ENCODE data around the gene NOC4L.

NOC4L gene

GRCh38 chr12:132144810-132145168 lies 532 bp downstream of the NOC4L start:
- Mint-ChIP-seq H3K27me3 (ENCODE audit: low read depth, poor library complexity) (peaks cover 14% of the 10 kb centered on the region), H3K4me3 (peak overlapping the region; percentile 85), H3K36me3 (ENCODE audit: low read depth) (peaks cover 14% of the 10 kb centered on the region), H3K27ac (no peak overlapping the region), H3K9me3 (no peaks in the 10 kb centered on the region), H3K4me1 (peaks cover 32% of the 10 kb centered on the region)
- no peak for TF ChIP-seq CTCF (IDR thresholded peaks at IDR 0.05)
- no peak for DNase-seq

GRCh38 chr12:132145334-132145733 lies 1.1 kb downstream of the NOC4L start:
- H3K27ac Mint-ChIP-seq: no peak overlapping the region
- no peak for DNase-seq

GRCh38 chr12:132146098-132146497 lies 1.8 kb downstream of the NOC4L start:
- Mint-ChIP-seq H3K36me3 (ENCODE audit: low read depth) (peaks cover 12% of the 10 kb centered on the region), H3K4me1 (peaks cover 32% of the 10 kb centered on the region), H3K4me3 (peak overlapping the region; percentile 85), H3K27me3 (ENCODE audit: low read depth, poor library complexity) (peaks cover 14% of the 10 kb centered on the region), H3K27ac (no peak overlapping the region), H3K9me3 (no peaks in the 10 kb centered on the region)
- no peak for DNase-seq
- TF ChIP-seq CTCF (IDR thresholded peaks at IDR 0.05): no peak

More at GRCh38 chr12:132145334-132145733, 1.1 kb downstream of the NOC4L start:
- no peak for TF ChIP-seq CTCF (IDR thresholded peaks at IDR 0.05)
- Mint-ChIP-seq H3K9me3 (no peaks in the 10 kb centered on the region), H3K36me3 (ENCODE audit: low read depth) (peaks cover 12% of the 10 kb centered on the region), H3K4me3 (peak overlapping the region; percentile 85), H3K4me1 (peaks cover 32% of the 10 kb centered on the region), H3K27me3 (ENCODE audit: low read depth, poor library complexity) (peaks cover 14% of the 10 kb centered on the region)

GRCh38 chr12:132146772-132147422 lies 2.6 kb downstream of the NOC4L start:
- TF ChIP-seq CTCF (IDR thresholded peaks at IDR 0.05): no peak
- peaks cover 32% of the 10 kb centered on the region for H3K4me1 Mint-ChIP-seq
- H3K9me3 Mint-ChIP-seq: no peaks in the 10 kb centered on the region
- peaks cover 14% of the 10 kb centered on the region for H3K27me3 Mint-ChIP-seq (ENCODE audit: low read depth, poor library complexity)
- H3K36me3 Mint-ChIP-seq (ENCODE audit: low read depth): peaks cover 12% of the 10 kb centered on the region
- no peak overlapping the region for H3K27ac Mint-ChIP-seq
- no peak overlapping the region for H3K4me3 Mint-ChIP-seq
- no peak for DNase-seq

GRCh38 chr12:132147423-132148367 lies 3.4 kb downstream of the NOC4L start:
- TF ChIP-seq CTCF (IDR thresholded peaks at IDR 0.05): no peak

More at GRCh38 chr12:132147423-132148367, 3.4 kb downstream of the NOC4L start:
- Mint-ChIP-seq H3K36me3 (ENCODE audit: low read depth) (peaks cover 12% of the 10 kb centered on the region), H3K27me3 (ENCODE audit: low read depth, poor library complexity) (peaks cover 14% of the 10 kb centered on the region), H3K27ac (no peak overlapping the region), H3K4me1 (peaks cover 24% of the 10 kb centered on the region), H3K4me3 (no peak overlapping the region), H3K9me3 (no peaks in the 10 kb centered on the region)
- DNase-seq: no peak
